ENCODE measurements around the gene NECTIN4.

GRCh38 chr1:161091093-161091492 lies 1.7 kb upstream of the NECTIN4 start:
- no peak for TF ChIP-seq POLR2A (IDR thresholded peaks at IDR 0.05)
- TF ChIP-seq CTCF (IDR thresholded peaks at IDR 0.05): no peak

All from esophagus squamous epithelium (tissue), 4 donors.